Stimulated activated naive CD8-positive, alpha-beta T cell treated with anti-CD3 and anti-CD28 coated beads, Interleukin-15, amount 100 ng/mL, for 72 hours (primary cell): ENCODE measurements around the gene KCNMA1.
A peak's percentile ranks its signal among the peaks of the same experiment; 100 is the strongest.
"Not testable (repeated sequence)": the region's sequence is repeated elsewhere in the genome, so short reads cannot be mapped to it uniquely, and the experiment has no call there.

ENCODE experiments used
- ATAC-seq: fragments of 150-1000 bp; cut with Tn5 transposase; 2 replicates; pipeline ENCODE4 v1.10.0; 2021; ENCODE audit warnings: mild to moderate bottlenecking, moderate library complexity
- DNase-seq, 2 donors: peaks; one replicate each; pipeline ENCODE4 v3.0.0; 2021 to 2022
- H3K27ac Mint-ChIP-seq, 2 donors: one replicate each; pipeline ENCODE4 v1.8.0; 2022; ENCODE audit warnings: mild to moderate bottlenecking in 2 of 2, mixed read lengths in 2 of 2, moderate library complexity in 2 of 2
- H3K27me3 Mint-ChIP-seq: one replicate; pipeline ENCODE4 v1.8.0; 2022; ENCODE audit warnings: mixed read lengths
- H3K4me1 Mint-ChIP-seq: one replicate; pipeline ENCODE4 v1.8.0; 2022; ENCODE audit warnings: mild to moderate bottlenecking, mixed read lengths
- H3K4me3 Mint-ChIP-seq, 2 donors: one replicate each; pipeline ENCODE4 v1.8.0; 2022; ENCODE audit warnings: mild to moderate bottlenecking in 2 of 2, mixed read lengths in 2 of 2, moderate library complexity in 1 of 2
- H3K9me3 Mint-ChIP-seq, 2 donors: one replicate each; pipeline ENCODE4 v1.8.0; 2022; ENCODE audit warnings: mixed read lengths in 2 of 2

KCNMA1 gene

GRCh38 chr10:77413231-77413630 is 224.4 kb downstream of the KCNMA1 start:
- no peak for ATAC-seq
- DNase-seq = no peak
- Mint-ChIP-seq H3K4me1 (no peaks in the 10 kb centered on the region), H3K27me3 (no peaks in the 10 kb centered on the region), H3K27ac (no peak overlapping the region), H3K4me3 (no peak overlapping the region), H3K9me3 (no peaks in the 10 kb centered on the region)

DNA sequence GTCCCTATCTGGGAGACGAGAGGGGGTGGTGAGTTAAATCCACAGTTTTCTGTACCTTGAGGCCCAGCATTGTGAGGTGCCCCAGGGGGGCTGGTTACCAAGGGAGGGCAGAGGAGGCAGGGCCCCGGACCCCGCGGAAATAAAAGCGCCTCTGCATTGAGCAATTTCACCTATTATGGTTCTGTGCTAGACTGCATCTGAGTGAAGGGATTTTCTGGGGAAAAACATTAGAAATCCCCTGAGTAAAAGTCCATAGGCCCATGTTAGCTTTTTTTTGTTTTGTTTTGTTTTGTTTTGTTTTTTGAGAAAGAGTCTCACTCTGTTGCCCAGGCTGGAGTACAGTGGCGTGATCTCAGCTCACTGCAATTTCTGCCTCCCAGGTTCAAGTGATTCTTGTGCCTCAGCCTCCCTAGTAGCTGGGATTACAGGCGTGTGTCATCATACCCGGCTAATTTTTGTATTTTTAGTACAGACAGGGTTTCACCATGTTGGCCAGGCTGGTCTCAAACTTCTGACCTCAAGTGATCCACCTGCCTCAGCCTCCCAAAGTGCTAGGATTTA is 225.0 kb downstream of the KCNMA1 start:
- H3K4me1 Mint-ChIP-seq, DNase-seq, H3K9me3 Mint-ChIP-seq, H3K4me3 Mint-ChIP-seq, H3K27me3 Mint-ChIP-seq: not testable (repeated sequence)
- peak overlapping the region in 1 of 2 donors; percentile 33 for H3K27ac Mint-ChIP-seq
- peak; percentile 40 for ATAC-seq

GRCh38 chr10:77411805-77412204 is 225.8 kb downstream of the KCNMA1 start:
- no peak for DNase-seq
- Mint-ChIP-seq H3K9me3 (no peaks in the 10 kb centered on the region), H3K4me1 (no peaks in the 10 kb centered on the region), H3K27ac (no peak overlapping the region), H3K4me3 (no peak overlapping the region), H3K27me3 (no peaks in the 10 kb centered on the region)
- no peak for ATAC-seq

DNA sequence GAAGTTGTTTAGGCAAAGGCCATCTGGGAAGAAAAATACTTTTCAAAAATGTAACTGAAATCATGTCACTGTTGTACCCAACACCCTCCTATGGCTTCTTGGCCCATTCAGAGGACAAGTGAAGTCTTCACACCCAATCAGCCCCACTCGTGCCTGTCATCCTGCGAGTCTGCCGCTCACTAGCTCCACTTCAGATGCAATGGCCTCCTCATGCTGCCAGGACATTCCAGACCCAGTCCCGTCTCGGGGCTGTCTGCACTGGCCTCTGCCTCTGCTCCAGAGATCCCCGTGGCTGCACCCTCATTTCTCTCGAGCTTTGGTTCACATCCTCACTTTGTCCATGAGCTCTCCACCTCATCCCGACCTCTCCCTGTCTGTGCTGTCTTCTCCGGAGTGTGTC is 227.1 kb downstream of the KCNMA1 start:
- Mint-ChIP-seq H3K27ac (no peak overlapping the region), H3K4me1 (no peaks in the 10 kb centered on the region), H3K4me3 (no peak overlapping the region), H3K9me3 (no peaks in the 10 kb centered on the region), H3K27me3 (no peaks in the 10 kb centered on the region)
- no peak for ATAC-seq
- no peak for DNase-seq

GRCh38 chr10:77409697-77410471 is 227.7 kb downstream of the KCNMA1 start:
- ATAC-seq (peak; percentile 14), DNase-seq (no peak)
- H3K27ac Mint-ChIP-seq = no peak overlapping the region
- no peaks in the 10 kb centered on the region for H3K4me1 Mint-ChIP-seq
- no peaks in the 10 kb centered on the region for H3K9me3 Mint-ChIP-seq
- H3K4me3 Mint-ChIP-seq = no peak overlapping the region
- no peaks in the 10 kb centered on the region for H3K27me3 Mint-ChIP-seq

GRCh38 chr10:77408259-77408658 is 229.3 kb downstream of the KCNMA1 start:
- Mint-ChIP-seq H3K27me3 (no peaks in the 10 kb centered on the region), H3K27ac (no peak overlapping the region), H3K4me1 (no peaks in the 10 kb centered on the region), H3K9me3 (no peaks in the 10 kb centered on the region), H3K4me3 (no peak overlapping the region)
- ATAC-seq (no peak), DNase-seq (no peak)

GRCh38 chr10:77406764-77407430 is 230.7 kb downstream of the KCNMA1 start:
- no peak for ATAC-seq
- Mint-ChIP-seq H3K27me3 (no peaks in the 10 kb centered on the region), H3K27ac (no peak overlapping the region), H3K4me3 (no peak overlapping the region), H3K4me1 (no peaks in the 10 kb centered on the region), H3K9me3 (no peaks in the 10 kb centered on the region)
- DNase-seq = no peak

DNA sequence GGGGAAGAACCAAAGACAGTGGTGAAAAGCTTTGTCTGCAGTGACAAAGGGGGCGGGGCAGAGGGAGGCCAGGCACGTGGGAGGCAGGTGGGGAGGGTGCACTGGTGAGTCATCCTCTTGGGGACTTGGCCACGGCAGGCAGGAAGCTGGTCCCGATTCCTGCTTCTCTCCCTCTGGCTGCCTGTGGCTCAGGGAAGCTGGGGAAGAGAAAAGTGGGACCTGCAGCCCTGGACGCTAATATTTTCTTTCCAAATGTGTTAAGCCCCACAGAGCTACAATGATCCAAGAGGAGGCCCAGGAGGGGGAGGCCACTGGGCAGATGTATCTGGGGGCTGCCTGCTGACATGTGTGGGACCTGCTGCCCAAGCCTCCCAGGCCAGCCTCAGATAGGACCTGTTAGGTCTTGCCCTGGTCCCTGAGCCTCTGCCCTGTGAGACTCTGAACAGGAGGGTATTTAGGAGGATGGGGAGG is 231.8 kb downstream of the KCNMA1 start:
- Mint-ChIP-seq H3K9me3 (no peaks in the 10 kb centered on the region), H3K27me3 (no peaks in the 10 kb centered on the region), H3K4me1 (no peaks in the 10 kb centered on the region), H3K27ac (no peak overlapping the region), H3K4me3 (no peak overlapping the region)
- DNase-seq = peak in 1 of 2 donors; percentile 14
- ATAC-seq = peak; percentile 32

DNA sequence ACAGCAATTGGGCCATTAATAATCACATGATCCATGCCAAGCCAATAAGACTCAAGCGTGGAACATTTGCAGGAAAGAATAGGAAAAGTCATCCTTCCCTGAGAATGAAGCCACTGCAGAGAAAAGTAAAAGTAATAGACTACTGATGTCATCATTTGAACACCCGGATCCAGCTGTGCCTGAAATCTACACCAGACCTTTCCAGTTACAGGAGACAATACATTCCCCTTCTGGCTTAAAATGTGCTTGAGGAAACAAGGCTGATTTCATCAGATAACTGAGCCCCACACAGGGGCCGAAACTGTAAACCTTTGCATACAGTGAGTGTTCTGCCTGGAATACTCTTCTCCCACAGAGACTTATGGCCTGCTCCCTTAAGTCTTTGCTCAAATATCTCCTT is 232.8 kb downstream of the KCNMA1 start:
- DNase-seq = no peak
- no peak overlapping the region for H3K4me3 Mint-ChIP-seq

DNA sequence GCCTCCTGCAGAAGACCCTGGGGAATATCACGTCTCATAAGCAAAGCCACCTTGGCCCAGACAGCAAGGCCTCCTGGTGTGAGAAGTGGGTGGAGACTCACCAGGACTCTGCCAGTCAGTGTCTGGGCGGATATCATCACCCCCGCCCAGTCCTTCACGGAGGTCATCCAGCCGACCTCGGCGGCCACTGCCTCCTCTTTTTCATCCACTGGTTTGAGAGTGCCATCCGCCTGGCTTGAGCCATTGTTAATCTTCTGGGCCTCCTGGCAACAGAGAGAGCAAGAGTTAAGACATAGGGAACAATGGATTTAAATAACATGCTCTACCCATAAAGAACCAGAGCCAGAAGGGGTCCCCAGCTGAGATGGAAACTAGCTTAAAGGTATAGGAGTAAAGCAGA is 233.8 kb downstream of the KCNMA1 start:
- H3K27me3 Mint-ChIP-seq = no peaks in the 10 kb centered on the region

More for the DNA sequence above, 232.8 kb downstream of the KCNMA1 start:
- no peak overlapping the region for H3K27ac Mint-ChIP-seq
- H3K4me1 Mint-ChIP-seq = no peaks in the 10 kb centered on the region
- no peaks in the 10 kb centered on the region for H3K9me3 Mint-ChIP-seq
- H3K27me3 Mint-ChIP-seq = no peaks in the 10 kb centered on the region
- no peak for ATAC-seq

DNA sequence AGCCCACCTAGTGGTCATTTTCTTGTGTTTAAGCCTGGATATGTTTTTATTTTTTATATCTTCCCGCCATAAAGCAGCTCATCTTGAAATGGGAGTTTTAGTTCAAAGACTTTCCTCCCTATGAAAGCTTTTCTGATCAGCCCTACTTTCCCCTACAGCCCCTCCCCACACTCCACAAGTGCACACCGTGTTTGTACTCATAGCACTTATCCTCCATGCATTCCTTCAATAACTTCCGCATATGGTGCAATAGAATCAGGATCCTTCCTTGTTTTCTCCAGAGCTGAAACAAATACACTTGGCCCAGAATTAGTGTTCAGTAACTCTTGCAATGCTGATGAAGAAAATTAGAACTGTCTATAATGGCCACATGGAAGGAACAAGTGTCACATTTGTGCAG is 235.9 kb downstream of the KCNMA1 start:
- Mint-ChIP-seq H3K4me3 (no peak overlapping the region), H3K27me3 (no peaks in the 10 kb centered on the region), H3K9me3 (no peaks in the 10 kb centered on the region), H3K4me1 (no peaks in the 10 kb centered on the region), H3K27ac (no peak overlapping the region)
- no peak for DNase-seq
- ATAC-seq = no peak

More for the DNA sequence above, 233.8 kb downstream of the KCNMA1 start:
- DNase-seq (no peak), ATAC-seq (no peak)
- no peak overlapping the region for H3K4me3 Mint-ChIP-seq
- H3K4me1 Mint-ChIP-seq = no peaks in the 10 kb centered on the region
- no peaks in the 10 kb centered on the region for H3K9me3 Mint-ChIP-seq
- no peak overlapping the region for H3K27ac Mint-ChIP-seq

DNA sequence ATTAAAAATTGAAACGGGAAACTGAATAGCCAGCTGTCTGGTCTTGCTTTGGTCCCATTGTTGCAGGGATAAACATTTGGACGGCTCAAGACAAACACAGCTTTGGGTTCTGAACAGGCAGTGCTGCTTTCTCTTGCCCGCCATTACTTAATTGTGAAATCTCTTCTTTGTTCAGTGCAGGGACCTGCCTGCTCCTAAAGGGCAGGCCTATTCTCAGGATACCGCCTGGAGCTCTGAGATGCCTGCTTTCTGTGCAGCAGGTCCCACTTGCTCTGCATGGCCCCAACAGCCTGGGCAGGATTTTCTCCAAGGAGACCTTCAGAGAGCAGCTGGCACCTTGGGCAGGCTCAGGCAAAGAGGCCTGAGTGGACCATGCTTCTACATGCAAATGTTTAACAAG is 237.6 kb downstream of the KCNMA1 start:
- Mint-ChIP-seq H3K9me3 (no peaks in the 10 kb centered on the region), H3K4me1 (no peaks in the 10 kb centered on the region), H3K27ac (no peak overlapping the region), H3K4me3 (no peak overlapping the region), H3K27me3 (no peaks in the 10 kb centered on the region)
- DNase-seq = no peak
- no peak for ATAC-seq

DNA sequence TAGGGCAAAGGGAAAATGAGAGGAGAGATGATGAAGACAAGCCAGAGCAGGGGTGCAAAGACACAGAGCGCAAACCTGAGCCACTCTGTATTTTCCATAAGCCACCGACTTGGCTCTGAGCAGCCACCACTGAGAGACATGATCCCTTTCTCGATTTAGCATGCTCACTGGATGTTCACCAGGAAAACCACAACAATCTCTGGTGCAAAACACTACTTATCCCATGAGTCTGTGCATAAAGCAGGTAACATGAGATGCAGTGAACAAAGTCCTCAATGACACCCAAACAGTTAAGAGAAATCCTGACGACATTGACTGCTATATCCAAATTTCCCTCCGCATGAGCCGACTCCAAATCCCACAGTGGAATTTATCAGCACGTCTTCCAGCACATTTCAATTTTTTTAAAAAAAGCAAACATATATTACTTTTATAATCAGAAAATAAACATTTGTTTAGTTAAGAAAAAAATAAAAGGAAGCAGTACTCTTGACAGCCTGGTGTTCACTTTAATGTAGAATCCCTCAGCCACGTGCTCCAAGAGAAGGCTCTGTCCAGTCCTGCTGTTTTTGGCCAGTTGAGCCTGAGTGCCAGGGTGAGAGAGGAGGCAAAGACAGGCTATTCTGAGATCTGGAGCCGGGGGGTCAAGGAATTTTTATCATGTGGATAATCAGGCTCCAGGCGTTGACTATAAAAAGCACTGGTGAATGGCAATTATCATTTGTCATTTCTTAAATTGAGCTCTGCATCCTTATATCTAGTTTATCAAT is 238.4 kb downstream of the KCNMA1 start:
- no peaks in the 10 kb centered on the region for H3K9me3 Mint-ChIP-seq
- no peaks in the 10 kb centered on the region for H3K27me3 Mint-ChIP-seq
- no peak for DNase-seq
- no peaks in the 10 kb centered on the region for H3K4me1 Mint-ChIP-seq
- no peak overlapping the region for H3K27ac Mint-ChIP-seq
- ATAC-seq = no peak
- H3K4me3 Mint-ChIP-seq = no peak overlapping the region

GRCh38 chr10:77398558-77398957 is 239.1 kb downstream of the KCNMA1 start:
- Mint-ChIP-seq H3K4me3 (no peak overlapping the region), H3K9me3 (no peaks in the 10 kb centered on the region)

GRCh38 chr10:77397103-77397502 is 240.5 kb downstream of the KCNMA1 start:
- Mint-ChIP-seq H3K4me1 (no peaks in the 10 kb centered on the region), H3K9me3 (no peaks in the 10 kb centered on the region), H3K27me3 (no peaks in the 10 kb centered on the region), H3K4me3 (no peak overlapping the region), H3K27ac (no peak overlapping the region)
- ATAC-seq (no peak), DNase-seq (no peak)

More at GRCh38 chr10:77398558-77398957, 239.1 kb downstream of the KCNMA1 start:
- Mint-ChIP-seq H3K27ac (no peak overlapping the region), H3K27me3 (no peaks in the 10 kb centered on the region), H3K4me1 (no peaks in the 10 kb centered on the region)
- DNase-seq (no peak), ATAC-seq (no peak)

- Mint-ChIP-seq H3K27ac (no peak overlapping the region), H3K4me3 (no peak overlapping the region), H3K27me3 (no peaks in the 10 kb centered on the region), H3K4me1 (no peaks in the 10 kb centered on the region), H3K9me3 (no peaks in the 10 kb centered on the region)
- ATAC-seq (no peak), DNase-seq (no peak)
Observed at GRCh38 chr10:77396290-77396689, 241.3 kb downstream of the KCNMA1 start.
